ENCODE measurements around the gene CRYZL1. TPM values are rescaled to one million over a fixed set of nuclear protein-coding genes. Genes with fewer than 3 reads are reported as not detected.
A peak's percentile ranks its signal among the peaks of the same experiment; 100 is the strongest.
"Not testable (repeated sequence)": the region's sequence is repeated elsewhere in the genome, so short reads cannot be mapped to it uniquely, and the experiment has no call there.

Gene CRYZL1
- polyA plus RNA-seq, 1 donor, result 30.2 TPM

GRCh38 chr21:33622253-33622652 is 19.3 kb downstream of the CRYZL1 start:
- DNase-seq, result no peak

- DNase-seq, result no peak
These were observed 21.8 kb downstream of the CRYZL1 start for GRCh38 chr21:33619726-33620125.

GRCh38 chr21:33618407-33618806 is 23.1 kb downstream of the CRYZL1 start:
- no peak for DNase-seq

GRCh38 chr21:33617565-33617964 is 24.0 kb downstream of the CRYZL1 start:
- not testable (repeated sequence) for DNase-seq

- no peak for DNase-seq
These were observed 30.4 kb downstream of the CRYZL1 start for GRCh38 chr21:33611006-33611744.

GRCh38 chr21:33608559-33608958 is 33.0 kb downstream of the CRYZL1 start:
- no peak for DNase-seq

GRCh38 chr21:33598051-33598450 is 43.5 kb downstream of the CRYZL1 start:
- no peak for DNase-seq

GRCh38 chr21:33588485-33589335 is 52.8 kb downstream of the CRYZL1 start, which contains the start of gene DONSON:
Gene DONSON, minus strand, starts transcription at chr21:33588684. Its CDS starts 43 bp downstream, at chr21:33588641.
- peak; percentile 91 for DNase-seq

- DNase-seq, result peak; percentile 53
These were observed 53.6 kb downstream of the CRYZL1 start for GRCh38 chr21:33587792-33588484.

GRCh38 chr21:33586927-33587326 is 54.6 kb downstream of the CRYZL1 start:
- no peak for DNase-seq

GRCh38 chr21:33584455-33584854 is 57.1 kb downstream of the CRYZL1 start:
- DNase-seq, result no peak

- no peak for DNase-seq
These were observed 62.5 kb downstream of the CRYZL1 start for GRCh38 chr21:33578959-33579542.

GRCh38 chr21:33578214-33578613 is 63.3 kb downstream of the CRYZL1 start:
- no peak for DNase-seq

GRCh38 chr21:33576741-33577141 is 64.8 kb downstream of the CRYZL1 start:
- DNase-seq, result not testable (repeated sequence)

GRCh38 chr21:33572350-33572749 is 69.2 kb downstream of the CRYZL1 start:
- no peak for DNase-seq

GRCh38 chr21:33569991-33570390 is 71.5 kb downstream of the CRYZL1 start:
- no peak for DNase-seq

- DNase-seq, result no peak
These were observed 73.1 kb downstream of the CRYZL1 start for GRCh38 chr21:33568448-33568847.

- DNase-seq, result no peak
These were observed 73.6 kb downstream of the CRYZL1 start for GRCh38 chr21:33567914-33568313.

GRCh38 chr21:33566514-33566913 is 75.0 kb downstream of the CRYZL1 start:
- DNase-seq, result no peak

- no peak for DNase-seq
These were observed 79.2 kb downstream of the CRYZL1 start for GRCh38 chr21:33562389-33562788.

GRCh38 chr21:33561373-33561772 is 80.2 kb downstream of the CRYZL1 start:
- no peak for DNase-seq

GRCh38 chr21:33560965-33561364 is 80.6 kb downstream of the CRYZL1 start:
- no peak for DNase-seq

GRCh38 chr21:33559813-33560212 is 81.7 kb downstream of the CRYZL1 start:
- no peak for DNase-seq
